Gastroesophageal sphincter (tissue), 4 donors: Measurements from ENCODE around the gene SFXN3. TPM values are rescaled to one million over a fixed set of nuclear protein-coding genes. Genes with fewer than 3 reads are reported as not detected.

Experiments used
- ATAC-seq: fragments of 150-250 bp; one replicate; pipeline ENCODE4 v1.9.1; 2016; ENCODE audit warnings: mild to moderate bottlenecking, moderate library complexity
- H3K27ac ChIP-seq, 4 donors: fragments of 200-600 bp; sonication (generic) in 3 of 4; 1 replicate in 3 of 4; 2 replicates in 1 of 4; pipeline ENCODE4 v1.5.1; 2016 to 2019
- H3K27me3 ChIP-seq: fragments of 200-600 bp; sonication (generic); one replicate; pipeline ENCODE4 v1.5.1; 2019
- H3K36me3 ChIP-seq, 2 donors: fragments of 200-600 bp; sonication (generic); one replicate each; pipeline ENCODE4 v1.5.1; 2019; ENCODE audit warnings: control low read depth in 1 of 2
- H3K4me1 ChIP-seq, 3 donors: fragments of 200-600 bp; sonication (generic); 1 replicate in 2 of 3; 2 replicates in 1 of 3; pipeline ENCODE4 v1.5.1; 2016 to 2019; ENCODE audit warnings: control low read depth in 2 of 3
- H3K4me3 ChIP-seq, 2 donors: fragments of 200-600 bp; sonication (generic); one replicate each; pipeline ENCODE4 v1.5.1; 2019; ENCODE audit warnings: mild to moderate bottlenecking in 1 of 2, moderate library complexity in 1 of 2
- H3K9me3 ChIP-seq, 3 donors: fragments of 200-600 bp; sonication (generic); one replicate each; pipeline ENCODE4 v1.5.1; 2017 to 2019; ENCODE audit warnings: control low read depth in 2 of 3
- EP300 ChIP-seq: sonication (generic); formaldehyde crosslinking; IDR thresholded peaks from one replicate; pipeline ENCODE4 v1.6.1; 2017; ENCODE audit warnings: antibody characterized with exemption, mild to moderate bottlenecking
- POLR2A ChIP-seq, 2 donors: fragments of 450-650 bp; IDR thresholded peaks; one replicate each; pipeline ENCODE4 v1.6.1; 2017; ENCODE audit warnings: antibody characterized with exemption in 2 of 2, mild to moderate bottlenecking in 2 of 2, moderate library complexity in 1 of 2
- POLR2AphosphoS5 ChIP-seq: sonication (generic); formaldehyde crosslinking; IDR thresholded peaks from one replicate; pipeline ENCODE4 v1.6.1; 2017; ENCODE audit warnings: antibody characterized with exemption
- WGBS, 2 donors: methylation state at CpG; one replicate each; pipeline ENCODE4 v1.1.5; 2018; ENCODE audit warnings: low coverage in 1 of 2; 5-methylcytosine and 5-hydroxymethylcytosine counted together
- total RNA-seq, 4 donors: library from RNA; depleted of rRNA; stranded (reverse); fragments of >200 nt; gene quantifications; one replicate each; pipeline ENCODE4 v1.1.0, GENCODE V29; 2016
- TF ChIP-seq, protein P1 (sequence below), 4 experiments: fragments of 200-600 bp in 2 of 4; fragments of 450-650 bp in 2 of 4; sonication (generic) in 1 of 4; IDR thresholded peaks; one replicate each; pipeline ENCODE4 v1.5.1; 2017 to 2019; ENCODE audit warnings: antibody characterized with exemption in 4 of 4, mild to moderate bottlenecking in 2 of 4, moderate library complexity in 2 of 4

Gene SFXN3
- total RNA-seq, 4 donors from 2014 or later: 47.5 to 84.2 (median 66.0) TPM

DNA sequence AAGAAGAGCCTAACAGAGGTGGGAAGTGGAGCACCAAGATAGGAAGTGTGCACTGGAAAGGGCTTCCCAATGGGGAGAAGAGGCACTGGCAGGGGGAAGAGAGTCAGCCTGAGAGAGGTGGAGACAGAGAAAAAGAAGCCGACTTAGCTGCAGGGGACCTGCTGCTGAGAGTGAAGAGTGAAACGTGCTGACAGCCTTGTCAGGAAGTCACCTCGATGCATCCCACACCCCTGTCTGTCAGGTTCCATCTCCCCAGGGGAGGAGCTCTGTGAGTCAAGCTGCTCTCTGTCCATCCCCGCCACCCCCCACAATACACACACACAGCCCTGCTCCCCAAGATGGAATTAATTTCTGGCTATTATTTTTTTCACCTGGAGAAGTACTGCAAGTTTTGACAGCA, 44.7 kb downstream of the SFXN3 start:
- no peaks in the 10 kb centered on the region for H3K36me3 ChIP-seq
- TF ChIP-seq POLR2A (IDR thresholded peaks at IDR 0.05) (no peak), POLR2AphosphoS5 (no peak), EP300 (no peak)
- TF ChIP-seq, protein P1, sequence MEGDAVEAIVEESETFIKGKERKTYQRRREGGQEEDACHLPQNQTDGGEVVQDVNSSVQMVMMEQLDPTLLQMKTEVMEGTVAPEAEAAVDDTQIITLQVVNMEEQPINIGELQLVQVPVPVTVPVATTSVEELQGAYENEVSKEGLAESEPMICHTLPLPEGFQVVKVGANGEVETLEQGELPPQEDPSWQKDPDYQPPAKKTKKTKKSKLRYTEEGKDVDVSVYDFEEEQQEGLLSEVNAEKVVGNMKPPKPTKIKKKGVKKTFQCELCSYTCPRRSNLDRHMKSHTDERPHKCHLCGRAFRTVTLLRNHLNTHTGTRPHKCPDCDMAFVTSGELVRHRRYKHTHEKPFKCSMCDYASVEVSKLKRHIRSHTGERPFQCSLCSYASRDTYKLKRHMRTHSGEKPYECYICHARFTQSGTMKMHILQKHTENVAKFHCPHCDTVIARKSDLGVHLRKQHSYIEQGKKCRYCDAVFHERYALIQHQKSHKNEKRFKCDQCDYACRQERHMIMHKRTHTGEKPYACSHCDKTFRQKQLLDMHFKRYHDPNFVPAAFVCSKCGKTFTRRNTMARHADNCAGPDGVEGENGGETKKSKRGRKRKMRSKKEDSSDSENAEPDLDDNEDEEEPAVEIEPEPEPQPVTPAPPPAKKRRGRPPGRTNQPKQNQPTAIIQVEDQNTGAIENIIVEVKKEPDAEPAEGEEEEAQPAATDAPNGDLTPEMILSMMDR (IDR thresholded peaks at IDR 0.05): no peak
- WGBS, 2 donors: 0% methylated on average over 2 to 3 of the region's 4 CpGs
- H3K9me3 ChIP-seq: no peaks in the 10 kb centered on the region
- peaks cover 95% of the 10 kb centered on the region for H3K27me3 ChIP-seq
- ATAC-seq: no peak
- H3K4me3 ChIP-seq: no peak overlapping the region
- H3K4me1 ChIP-seq: no peaks in the 10 kb centered on the region
- H3K27ac ChIP-seq: no peak overlapping the region

DNA sequence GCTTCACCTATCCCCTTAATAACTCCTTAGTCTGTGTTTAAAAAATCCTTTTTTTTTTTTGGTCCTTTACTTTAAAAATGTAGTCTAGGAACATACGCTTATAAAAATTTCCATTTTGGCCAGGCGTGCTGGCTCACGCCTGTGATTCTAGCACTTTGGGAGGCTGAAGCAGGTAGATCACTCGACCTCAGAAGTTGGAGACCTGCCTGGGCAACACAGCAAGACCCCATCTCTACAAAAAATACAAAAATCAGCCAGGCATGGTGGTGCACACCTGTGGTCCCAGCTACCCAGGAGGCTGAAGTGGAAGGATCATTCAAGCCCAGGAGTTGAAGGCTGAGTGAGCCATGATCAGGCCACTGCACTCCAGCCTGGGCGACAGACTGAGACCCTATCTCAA, 45.6 kb downstream of the SFXN3 start:
- H3K27me3 ChIP-seq: peaks cover 96% of the 10 kb centered on the region
- ATAC-seq: no peak
- no peaks in the 10 kb centered on the region for H3K36me3 ChIP-seq
- TF ChIP-seq, protein P1 (IDR thresholded peaks at IDR 0.05): no peak
- TF ChIP-seq POLR2AphosphoS5: no peak
- no peak for TF ChIP-seq EP300
- no peak for TF ChIP-seq POLR2A (IDR thresholded peaks at IDR 0.05)
- 68% methylated on average over 5 of the region's 5 CpGs; no CpG with 5 or more reads in 1 of the 2 donors for WGBS, 2 donors
- no peak overlapping the region for H3K27ac ChIP-seq
- no peaks in the 10 kb centered on the region for H3K9me3 ChIP-seq
- no peak overlapping the region for H3K4me3 ChIP-seq
- H3K4me1 ChIP-seq: no peaks in the 10 kb centered on the region

DNA sequence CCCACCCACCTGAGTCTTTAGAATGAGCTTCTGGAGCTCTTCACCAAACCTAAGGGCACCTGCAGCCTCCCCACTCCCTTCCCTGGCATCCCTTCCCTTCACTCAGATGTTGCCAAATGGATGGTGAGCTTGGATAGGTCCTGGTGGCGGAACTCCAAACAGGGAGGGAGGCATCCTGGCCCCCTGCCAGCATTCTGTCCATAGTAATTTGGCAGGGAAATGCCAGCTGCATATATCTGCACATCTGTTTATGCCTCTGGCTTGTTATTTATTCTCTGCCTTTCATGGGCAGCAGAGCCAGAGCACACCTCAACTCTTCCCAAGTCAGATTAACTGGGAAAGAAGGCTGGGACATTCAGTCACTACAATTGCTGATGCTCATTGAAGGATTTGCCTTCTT, 48.8 kb downstream of the SFXN3 start:
- TF ChIP-seq POLR2AphosphoS5 (no peak), POLR2A (IDR thresholded peaks at IDR 0.05) (no peak), EP300 (no peak)
- TF ChIP-seq, protein P1 (IDR thresholded peaks at IDR 0.05): no peak
- Histone ChIP-seq H3K4me3 (no peak overlapping the region), H3K36me3 (no peaks in the 10 kb centered on the region), H3K27ac (no peak overlapping the region), H3K9me3 (no peaks in the 10 kb centered on the region), H3K27me3 (peaks cover 95% of the 10 kb centered on the region), H3K4me1 (no peaks in the 10 kb centered on the region)
- ATAC-seq: no peak
- WGBS, 2 donors: no CpG with 5 or more reads among the region's 1 CpG

DNA sequence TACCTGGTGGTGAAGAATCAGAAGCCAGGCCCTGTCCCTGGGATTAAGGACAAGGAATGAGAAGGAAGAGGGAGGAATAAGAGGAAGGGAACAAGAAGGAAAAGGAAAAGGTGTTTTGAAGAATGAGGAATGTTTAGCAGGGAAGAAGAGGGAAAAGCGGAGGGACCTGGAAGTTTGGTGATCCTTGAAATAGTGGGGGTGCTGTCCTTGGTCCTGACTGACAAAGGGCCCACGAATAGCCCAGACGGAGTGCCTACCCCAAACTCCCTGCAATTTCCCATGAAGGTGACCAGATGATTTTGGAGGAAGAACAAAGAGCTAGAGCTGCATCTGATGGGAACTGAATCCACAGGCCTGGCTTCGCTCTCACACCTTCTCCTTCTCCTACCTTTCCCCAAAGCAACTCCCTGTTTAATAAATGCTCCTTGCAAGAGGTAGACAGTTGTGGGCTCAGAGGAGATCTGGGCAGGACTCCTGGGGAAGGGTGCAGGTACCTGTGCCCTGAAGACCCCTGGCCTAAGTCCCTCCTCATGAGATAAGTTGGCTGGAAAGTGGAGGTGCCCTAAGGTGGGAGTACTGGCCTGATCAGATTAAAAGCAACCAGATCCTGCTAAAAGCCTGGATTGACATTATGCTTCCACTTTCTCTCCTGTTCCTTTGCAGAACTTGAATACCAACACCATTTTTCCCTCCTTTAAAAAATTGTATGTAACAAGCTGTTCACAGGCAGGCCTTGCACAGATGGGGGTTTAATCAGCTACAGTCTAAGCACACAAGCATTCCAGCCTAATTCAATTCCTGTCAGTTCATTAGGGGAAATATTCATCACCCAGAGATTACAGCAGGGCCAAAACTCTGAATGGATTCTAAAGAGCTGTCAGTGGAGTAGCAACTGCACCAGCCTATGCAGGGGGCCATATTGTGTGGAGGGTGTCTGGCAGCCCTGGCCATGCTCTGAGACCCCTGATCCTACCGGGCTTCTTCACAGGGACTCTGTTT, 50.2 kb downstream of the SFXN3 start:
- no peaks in the 10 kb centered on the region for H3K4me1 ChIP-seq
- H3K27ac ChIP-seq: no peak overlapping the region
- H3K4me3 ChIP-seq: no peak overlapping the region
- no peak for ATAC-seq
- no peaks in the 10 kb centered on the region for H3K36me3 ChIP-seq
- 8 to 21% methylated on average over 4 of the region's 5 CpGs for WGBS, 2 donors
- TF ChIP-seq EP300 (no peak), POLR2A (IDR thresholded peaks at IDR 0.05) (no peak), POLR2AphosphoS5 (no peak)
- TF ChIP-seq, protein P1 (IDR thresholded peaks at IDR 0.05): no peak
- H3K9me3 ChIP-seq: no peaks in the 10 kb centered on the region
- H3K27me3 ChIP-seq: peaks cover 95% of the 10 kb centered on the region

DNA sequence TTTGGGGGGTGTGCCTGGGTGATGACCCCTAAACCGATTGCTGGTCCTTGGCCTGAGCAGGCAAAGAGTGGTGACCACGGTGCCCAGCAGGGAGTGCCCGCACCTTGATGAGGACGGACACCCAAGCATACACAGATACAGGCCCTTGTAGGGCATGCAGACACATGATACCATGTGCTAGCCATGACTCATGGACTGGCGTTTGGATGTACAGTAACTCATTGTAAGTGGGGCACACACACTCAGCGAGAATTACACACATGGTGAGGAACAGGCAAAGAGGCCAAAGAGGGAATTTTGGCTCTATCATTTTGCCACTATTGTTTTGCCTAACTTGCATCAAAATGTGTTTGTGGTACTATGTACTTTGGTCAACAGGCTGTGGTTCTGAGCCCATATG, 54.8 kb downstream of the SFXN3 start:
- H3K27me3 ChIP-seq: peaks cover 97% of the 10 kb centered on the region
- WGBS, 2 donors: 80% methylated on average over 1 of the region's 6 CpGs; no CpG with 5 or more reads in 1 of the 2 donors
- H3K27ac ChIP-seq: no peak overlapping the region
- H3K36me3 ChIP-seq: no peaks in the 10 kb centered on the region
- H3K9me3 ChIP-seq: no peaks in the 10 kb centered on the region
- TF ChIP-seq, protein P1 (IDR thresholded peaks at IDR 0.05): no peak
- TF ChIP-seq POLR2AphosphoS5 (no peak), POLR2A (IDR thresholded peaks at IDR 0.05) (no peak), EP300 (no peak)
- ATAC-seq: no peak
- no peak overlapping the region for H3K4me3 ChIP-seq
- no peaks in the 10 kb centered on the region for H3K4me1 ChIP-seq
